Activated CD4-positive, alpha-beta T cell treated with anti-CD3 and anti-CD28 coated beads, Interleukin-2, Interleukin-6, amounts not matched to agents 100 ng/mL and 50 ng/mL, durations not matched to agents 16 hours and 8 hours (primary cell): ENCODE data around the gene PHOSPHO1.

Source experiments
- DNase-seq: peaks from one replicate; pipeline ENCODE4 v3.0.0-alpha.2; 2020

The PHOSPHO1 gene

DNA sequence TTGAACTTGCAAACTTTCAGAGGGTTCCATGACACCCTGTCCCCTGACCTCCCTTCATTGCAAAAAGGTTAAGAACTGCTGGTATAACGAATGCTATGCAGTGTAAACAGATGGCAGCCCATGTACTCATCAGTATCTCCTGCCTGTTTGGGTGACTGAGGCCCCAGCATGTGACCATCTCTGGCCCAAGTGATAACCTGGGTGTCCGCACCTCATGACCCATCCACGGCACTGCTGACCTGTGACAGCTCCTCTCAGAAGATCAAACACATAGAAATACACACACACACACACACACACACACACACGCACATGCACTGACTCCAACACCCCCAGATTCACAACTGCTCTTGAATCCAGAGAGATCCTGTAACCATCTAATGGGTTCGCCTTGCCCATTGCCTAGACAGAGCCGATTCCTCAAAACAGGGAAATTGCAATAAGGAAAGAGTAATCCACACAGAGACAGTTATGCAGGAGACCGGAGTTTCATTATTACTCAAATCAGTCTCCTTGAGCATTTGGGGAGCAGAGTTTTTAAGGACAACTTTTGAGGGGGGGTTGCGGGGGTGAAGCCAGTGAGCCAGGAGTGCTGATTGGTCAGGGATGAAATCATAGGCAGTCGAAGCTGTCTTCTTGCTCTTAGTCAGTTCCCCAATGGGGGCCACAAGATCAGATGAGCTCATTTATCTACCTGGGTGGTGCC, 11.3 kb upstream of the PHOSPHO1 start:
- DNase-seq = no peak

DNA sequence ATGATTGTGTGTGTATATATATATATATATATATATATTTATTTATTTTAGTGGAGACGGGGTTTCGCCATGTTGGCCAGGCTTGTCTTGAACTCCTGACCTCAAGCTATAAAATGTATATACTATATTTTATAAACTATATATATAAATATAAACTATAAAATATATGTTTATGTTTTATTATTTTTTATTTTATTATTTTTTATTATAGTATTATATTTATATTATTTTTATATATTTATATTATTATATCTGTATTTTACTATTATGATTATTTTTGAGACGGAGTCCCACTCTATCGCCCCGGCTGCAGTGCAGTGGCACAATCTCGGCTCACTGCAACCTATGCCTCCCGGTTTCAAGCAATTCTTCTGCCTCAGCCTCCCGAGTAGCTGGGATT, 10.5 kb upstream of the PHOSPHO1 start:
- DNase-seq = no peak

DNA sequence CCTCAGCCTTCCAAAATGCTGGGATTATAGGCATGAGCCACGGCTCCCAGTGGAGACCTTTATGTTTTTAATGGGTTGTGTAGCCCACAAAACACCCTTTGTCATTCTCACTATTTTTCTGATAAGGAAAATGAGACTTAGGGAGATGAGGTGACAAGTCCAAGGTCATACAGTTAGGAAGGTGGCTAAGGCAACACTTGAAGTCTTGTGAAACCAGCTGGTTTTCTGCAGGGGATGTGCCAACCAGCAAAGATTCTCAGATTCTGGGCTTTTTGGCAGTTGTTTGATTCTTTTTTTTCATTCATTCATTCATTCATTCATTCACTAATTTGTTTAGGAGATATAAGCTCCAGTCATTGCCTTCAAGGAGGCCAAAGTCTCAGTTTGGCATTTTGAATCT, 10.0 kb upstream of the PHOSPHO1 start:
- no peak for DNase-seq

DNA sequence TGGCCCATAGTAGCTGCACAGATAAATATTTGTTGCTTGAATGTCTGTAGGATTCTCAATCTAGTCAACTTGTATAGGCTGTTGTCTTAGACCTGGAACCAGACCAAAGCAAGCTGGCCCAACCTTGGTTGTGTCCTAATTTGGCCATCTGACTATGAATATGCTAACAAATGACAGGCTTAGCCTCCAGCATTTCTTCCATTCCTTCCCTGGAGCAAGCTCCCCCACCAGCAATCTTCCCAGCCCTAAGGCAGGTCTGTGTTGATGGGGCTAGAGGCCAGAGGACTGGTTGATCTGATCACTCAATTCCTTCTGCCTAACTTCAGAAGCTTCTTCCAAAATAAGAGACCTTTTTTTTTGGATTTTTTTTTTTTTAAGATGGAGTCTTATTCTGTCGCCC, 9.4 kb upstream of the PHOSPHO1 start:
- DNase-seq = no peak

DNA sequence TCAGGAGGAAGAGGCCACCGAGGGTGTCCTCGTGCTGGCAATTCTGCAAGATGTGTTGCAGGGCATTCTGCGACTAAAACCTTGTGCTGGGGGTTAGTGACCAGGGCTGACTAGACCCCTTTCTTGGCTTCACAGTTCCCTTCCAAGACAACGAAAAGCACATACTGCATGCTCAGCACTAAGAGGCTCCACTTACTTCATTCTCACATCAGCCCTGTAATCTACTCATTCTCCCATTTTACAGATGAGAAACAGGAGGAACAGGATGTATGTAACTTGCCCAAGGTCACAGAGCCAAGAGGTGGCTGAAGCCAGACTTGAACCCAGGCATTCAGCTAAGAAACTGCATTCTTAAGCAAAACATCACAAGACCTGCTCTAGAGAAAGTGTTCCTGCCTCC, 5.3 kb upstream of the PHOSPHO1 start:
- DNase-seq = no peak

DNA sequence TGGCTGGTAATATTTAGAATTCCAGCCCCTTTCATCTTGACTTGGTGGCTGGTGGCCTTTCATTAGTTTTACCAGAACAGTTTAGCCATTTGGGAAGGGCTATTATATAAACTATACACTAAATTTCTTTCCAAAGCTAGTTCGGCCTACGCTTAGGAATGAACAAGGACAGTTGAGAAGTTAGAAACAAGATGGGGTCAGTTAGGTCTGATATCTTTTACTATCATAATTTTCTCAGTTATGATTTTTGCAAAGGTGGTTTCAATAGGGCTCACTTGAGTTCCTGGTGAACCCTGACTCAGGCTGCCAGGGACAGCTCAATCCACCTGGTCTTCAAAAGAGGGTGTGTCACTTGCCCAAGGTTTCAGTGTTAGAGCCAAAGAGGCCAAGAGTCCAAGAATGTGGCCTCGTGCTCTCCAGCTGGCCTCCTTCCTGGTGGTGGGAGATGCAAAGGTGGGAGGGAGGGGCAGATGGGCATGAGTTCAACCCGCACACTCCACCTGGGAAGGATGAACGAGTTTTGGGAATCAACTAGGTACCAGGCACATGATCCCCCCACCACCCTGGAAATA, 4.0 kb upstream of the PHOSPHO1 start:
- DNase-seq = no peak

DNA sequence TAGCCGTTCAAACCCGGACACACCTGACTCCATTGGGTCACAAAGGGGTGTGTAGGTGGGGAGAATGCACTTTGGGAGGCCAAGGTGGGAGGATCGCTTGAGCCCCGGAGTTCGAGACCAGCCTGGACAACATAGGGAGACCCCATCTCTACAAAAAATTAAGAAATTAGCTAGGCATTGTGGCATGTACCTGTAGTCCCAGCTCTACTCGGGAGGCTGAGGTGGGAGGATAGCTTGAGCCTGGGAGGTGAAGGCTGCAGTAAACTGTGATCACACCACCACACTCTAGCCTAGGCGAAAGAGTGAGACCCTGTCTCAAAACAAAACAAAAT, 942 bp upstream of the PHOSPHO1 start:
- DNase-seq = no peak

DNA sequence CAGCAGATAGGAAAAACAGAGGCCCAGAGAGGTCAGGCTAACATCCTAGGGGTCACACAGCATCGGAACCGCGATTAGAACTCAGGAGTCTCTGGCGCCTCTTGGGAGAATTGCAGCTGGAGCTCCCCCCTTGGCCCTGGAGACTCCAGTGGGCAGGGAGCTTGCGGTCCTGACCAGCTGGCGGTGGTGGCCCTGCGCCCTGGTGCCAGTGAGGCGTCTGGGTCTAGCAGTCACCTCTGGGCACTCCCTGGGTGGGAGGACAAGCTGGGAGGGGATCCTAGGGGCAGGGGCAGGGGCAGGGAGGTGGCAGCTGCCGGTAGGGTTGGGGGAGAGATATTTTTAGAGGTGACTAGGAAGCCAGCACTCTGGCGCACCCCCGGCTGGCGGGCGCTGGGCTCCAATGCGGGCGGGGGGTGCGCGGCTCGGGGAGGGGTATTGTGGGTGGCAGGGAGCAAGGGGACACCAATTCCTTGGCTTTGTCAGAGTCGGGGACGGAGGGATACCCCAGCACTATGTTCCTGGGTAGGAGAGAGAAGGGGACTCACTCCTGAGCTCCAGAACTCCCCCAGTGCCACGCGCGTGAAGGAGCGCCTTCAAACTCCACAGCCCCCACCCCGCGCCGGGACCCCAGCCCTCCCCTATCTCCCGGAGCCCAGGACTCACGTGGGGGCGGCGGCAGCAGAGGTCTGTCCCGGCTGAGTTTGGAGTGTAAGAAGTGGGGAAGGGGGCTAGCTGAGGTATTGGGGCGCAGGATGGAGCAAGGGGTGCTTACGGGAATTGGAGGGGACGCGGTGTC, 584 bp downstream of the PHOSPHO1 start:
- DNase-seq = no peak

DNA sequence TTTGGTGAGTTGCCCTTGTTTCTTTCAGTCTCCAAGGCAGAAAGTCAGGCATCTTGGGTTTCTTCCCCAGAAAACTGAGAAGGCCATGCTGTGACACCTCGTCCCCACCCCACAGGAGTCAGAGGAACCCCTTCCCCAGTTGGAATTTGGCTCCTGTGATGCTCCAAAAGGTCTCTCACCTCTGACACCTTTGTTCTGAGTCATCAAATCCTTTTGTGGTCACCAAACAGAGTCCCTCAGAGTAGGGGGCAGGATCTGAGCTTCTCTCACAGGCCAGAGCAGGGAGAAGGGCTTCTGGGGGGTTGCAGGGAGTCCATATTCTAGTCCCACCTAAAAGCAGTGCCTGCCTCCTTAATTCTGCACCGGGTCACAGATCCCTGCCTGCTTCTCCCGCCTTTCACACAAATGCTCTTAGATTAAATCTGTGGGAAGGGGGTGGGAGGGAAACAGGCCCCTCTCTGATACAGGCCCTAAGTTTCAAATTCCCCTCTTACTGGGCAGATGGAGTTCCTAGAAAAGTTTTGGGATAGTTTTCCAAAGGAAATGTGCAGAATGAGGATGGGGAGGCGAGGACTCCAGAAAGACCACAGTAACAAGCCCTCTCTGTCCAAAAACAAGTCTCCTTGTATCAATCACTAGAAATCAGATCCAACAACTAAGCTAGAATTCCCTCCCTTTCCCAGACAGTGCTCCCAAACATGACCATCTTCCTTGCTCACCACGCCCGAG, 1.3 kb downstream of the PHOSPHO1 start:
- no peak for DNase-seq

DNA sequence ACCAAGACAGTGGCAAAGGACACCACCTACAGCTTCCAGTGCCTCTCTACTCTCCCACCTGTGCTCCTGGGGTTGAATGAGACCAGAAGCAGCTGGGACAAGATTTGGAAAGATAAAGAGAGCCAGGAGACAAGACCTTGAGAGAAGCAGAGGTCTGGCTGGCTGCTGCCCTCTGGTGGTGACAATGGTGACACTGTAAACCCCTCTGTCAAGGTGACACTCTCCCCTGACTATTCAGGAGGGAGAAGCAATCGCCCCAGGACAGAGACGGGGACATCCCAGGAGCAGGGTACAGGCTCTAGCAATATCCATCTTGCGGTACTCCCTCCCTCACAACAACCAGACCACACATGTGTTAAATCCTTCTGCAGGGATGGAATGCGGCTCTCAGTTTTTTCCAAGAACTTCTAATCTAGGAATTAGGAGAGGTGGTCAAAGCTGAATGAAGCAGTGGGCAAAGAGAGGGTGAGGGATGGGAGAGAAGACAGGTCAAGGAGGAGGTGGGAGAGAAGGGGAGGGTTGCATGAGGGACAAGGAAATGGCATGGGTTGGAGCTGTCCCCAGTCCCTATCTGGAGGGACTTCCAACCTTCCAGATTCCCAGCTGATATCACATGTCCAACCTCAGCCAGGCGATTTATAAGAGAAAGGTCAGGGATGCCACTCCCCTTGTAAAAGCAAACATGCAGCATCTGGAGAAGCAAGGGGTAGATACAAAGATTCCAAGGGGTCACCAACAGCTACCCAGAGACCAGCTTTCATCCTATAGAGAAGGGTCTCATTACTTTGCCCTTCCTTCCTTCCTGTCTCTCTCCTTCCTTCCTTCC, 2.9 kb downstream of the PHOSPHO1 start:
- peak; percentile 81 for DNase-seq

DNA sequence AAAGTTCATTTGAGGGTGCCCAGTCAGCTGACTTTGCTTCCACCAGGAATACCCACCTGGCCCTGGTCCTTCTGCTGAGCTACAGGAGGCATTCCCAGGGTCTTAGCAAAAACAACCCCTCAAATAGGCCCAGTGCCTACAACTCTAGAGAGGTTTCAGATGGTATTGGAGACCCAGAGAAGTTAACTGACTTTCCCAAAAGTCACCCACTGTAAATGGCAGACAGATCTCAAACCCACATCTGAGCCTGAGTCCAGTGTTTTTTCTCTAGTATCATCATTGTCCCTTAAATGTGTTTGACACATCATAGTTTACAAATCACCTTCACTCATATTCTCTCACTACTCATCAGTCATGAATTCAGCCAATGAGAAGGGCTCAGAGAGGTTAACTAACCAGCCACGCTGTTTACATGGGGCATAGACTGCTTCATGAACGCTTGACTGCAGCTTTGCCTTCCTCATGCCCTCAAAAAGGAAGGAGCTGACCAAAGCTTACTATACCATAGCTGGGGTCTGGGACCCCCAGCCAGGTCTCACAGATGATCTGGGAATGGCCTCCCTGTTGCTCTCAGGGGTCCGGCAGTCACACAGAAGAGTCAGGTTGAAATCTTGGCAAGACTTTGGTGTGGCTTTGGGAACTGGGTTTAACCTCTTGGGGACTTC, 3.7 kb downstream of the PHOSPHO1 start:
- DNase-seq = no peak

DNA sequence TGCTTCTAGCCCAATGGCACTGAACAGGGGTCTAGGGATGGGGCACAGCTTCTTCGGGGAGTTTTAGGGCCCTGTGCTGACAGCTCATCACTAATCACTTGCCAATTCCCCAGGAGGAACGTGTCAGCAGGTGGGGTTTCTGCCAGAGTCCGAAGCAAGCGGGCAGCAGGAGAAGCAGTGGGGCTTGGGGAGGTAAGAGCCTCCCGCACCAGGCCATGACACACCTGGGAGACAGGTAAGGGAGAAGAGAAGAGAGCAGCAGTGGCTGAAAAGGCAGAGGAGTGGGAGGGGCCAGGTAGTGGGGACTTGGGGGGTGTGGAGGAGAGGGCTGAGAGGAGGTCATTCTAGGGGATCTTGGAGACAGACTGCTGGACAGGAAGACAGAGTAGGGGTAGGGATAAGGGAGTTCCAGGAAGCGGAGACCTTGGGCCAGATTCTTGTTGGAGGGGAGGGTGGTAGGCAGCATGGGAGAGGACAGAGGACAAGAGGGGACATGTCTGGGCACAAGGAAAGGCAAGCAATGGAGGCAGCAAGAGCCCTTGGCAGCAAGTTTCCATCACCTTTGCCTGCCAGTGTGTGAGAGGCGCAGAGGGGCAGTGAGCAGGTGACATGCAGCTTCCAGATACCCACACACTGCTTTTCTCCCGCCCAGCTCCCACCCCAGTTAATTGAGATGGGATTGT, 4.9 kb downstream of the PHOSPHO1 start:
- DNase-seq = no peak

DNA sequence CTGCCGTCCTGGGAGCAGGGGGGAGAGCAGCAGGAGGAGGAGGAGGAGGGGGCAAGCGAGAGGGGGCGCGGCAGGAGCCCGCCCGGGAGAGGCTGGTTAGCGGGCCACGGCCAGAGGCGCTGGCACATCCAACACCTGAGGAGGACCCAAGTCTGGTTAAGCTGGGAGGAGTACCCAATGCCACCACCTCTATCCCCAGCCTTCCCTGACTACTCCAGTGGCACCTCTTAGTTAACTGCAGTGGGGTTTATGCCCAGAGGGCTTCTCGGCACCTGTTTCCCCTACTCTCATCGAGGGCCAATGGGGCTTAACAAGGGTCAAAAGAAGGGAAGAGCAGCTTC, 5.6 kb downstream of the PHOSPHO1 start:
- DNase-seq = no peak

DNA sequence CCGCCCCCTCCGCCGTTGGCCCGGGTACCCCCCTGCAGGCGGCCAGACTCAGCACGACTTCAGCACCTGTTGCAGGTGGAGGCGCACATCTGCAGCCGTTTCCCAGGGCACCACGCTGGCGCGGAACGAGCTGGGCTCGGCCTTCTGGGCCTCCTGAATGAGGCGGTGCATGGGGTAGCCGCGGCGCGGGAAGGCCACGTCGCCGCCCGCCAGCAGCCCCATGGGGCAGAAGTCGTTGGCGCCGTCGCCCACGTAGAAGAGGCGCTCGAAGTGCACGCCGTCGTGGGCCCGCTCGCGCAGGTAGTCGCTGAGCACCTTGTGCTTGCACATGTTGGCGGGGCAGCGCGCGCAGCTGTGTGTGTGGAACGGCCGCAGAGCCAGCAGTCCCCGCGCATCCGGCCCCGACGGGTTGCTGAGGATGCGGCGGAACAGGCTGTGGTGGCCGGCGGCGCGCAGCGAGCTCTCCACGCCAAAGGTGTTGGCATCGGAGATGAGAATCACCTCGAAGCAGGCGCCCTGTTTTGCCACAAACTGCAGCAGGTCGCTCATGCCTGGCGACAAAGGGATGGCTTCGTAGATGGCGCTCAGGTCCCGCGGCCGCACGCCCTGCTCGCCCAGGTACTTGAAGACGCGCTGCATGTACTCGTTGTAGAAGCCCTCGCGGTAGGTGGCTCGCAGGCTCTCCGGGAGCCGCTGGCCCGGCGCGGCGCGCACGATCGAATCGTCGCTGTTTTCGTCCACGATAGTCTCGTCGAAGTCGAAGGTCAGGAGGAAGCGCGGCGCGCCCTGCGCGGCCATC, 6.2 kb downstream of the PHOSPHO1 start:
- peak; percentile 61 for DNase-seq

DNA sequence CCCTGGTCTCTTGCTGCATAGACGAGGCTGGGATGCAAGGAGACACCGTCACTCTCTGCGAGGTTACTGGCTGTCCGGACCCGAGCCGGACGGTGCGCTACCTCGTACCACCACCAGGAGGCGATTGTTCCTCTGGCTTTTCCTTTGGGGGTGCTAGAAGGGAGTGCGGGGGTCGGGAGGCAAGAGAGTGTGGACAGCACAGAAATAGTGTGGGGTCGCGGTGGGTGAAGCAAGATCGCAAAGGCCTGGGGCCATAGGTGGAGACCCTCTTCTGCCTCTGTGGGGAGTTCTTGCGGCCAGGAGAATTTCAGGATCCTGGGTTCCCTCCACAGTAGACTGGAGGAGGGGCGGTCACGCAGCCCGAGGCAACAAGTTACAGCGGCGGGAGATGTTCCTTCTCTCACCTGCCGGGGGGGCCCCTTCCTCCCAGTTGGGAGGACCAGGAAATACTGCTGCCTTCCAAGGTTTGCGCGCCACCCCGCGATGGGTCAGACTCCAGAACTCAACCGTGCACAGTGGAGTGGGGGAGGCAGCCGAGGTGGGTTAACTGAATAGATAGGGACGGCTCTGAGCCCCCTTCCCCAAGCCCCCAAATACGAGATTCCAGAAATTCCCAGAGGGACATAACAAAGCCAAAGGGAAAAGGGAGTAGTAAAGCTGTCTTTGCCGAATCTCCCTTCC, 6.9 kb downstream of the PHOSPHO1 start:
- DNase-seq = peak; percentile 77

DNA sequence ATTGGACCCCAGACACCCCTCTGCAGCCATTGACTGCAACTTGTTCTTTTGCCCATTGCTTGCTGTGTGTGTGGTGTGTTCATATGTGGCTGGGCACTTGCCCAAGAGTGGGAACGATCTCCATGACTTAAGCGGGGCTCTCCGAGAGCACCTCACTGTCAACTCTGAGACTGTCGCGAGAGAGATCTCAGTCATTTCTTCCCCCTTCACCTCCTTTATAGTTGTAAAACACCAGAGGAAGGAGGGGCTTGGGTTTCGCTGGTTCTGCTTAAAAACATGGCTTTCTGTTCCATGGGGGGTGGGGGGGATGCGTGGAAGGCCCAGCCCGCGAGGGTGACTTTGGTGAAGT, 7.4 kb downstream of the PHOSPHO1 start:
- no peak for DNase-seq

DNA sequence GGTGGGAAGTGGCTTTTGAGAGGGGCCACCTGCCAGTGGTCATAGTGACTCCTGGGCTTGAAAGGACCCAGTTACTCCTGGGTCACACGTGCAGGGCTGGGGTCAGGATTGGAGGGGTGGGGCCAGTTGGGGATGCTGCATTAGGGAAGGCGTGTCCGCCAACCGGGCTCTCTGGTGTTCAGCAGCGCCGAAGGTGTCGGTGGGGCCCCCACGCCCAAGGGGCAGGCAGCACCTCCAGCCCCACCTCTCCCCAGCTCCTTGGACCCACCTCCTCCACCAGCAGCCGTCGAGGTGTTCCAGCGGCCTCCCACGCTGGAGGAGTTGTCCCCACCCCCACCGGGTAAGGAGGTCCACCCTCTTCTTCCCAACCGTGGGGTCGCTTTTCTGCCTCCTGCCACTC, 10.6 kb downstream of the PHOSPHO1 start:
- DNase-seq = no peak

DNA sequence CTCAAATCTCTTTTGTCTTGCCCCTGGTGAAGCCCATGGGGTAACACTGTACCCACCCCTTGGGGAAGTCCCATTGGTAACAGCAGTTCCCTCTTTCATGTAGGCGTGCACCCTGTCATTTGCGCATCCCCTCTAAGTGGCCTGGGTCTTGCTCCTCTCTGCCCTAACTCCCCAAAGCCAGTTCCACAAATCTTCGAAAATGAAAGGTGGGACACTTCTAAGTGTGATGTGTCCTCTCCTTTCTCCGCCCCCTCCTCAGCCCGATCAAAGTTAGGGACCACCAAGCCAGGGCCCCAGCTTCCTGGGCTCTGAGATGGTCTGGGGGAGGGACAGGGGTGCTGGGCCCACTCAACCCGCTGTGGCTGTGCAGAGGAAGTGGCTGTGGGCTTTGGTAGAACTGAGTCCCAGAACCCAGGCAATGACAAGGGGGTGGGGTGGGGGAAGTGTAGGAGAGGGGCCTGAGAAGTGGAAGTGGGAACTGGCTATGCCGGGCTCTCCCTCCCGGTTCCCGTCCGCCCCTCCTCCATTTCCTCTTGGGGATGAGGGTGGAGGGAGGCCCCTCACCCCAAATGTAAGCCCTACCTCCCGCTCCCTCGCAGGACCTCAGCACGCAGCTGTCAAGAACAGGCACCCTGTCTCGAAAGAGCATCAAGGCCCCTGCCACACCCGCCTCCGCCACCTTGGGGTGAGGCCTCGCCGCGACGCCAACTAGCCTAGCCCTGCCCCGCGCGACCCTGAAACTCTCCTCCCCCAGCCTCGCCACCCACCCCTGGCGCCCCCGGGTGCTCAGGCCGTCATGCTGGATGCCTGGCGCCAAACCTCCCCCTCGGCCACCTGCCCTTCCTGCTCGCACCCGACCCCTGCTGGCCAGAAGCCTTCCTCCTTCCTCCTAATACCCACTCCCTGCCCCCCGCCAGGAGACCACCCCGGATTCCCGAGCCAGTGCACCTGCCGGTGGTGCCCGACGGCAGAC, 11.4 kb downstream of the PHOSPHO1 start:
- peak; percentile 55 for DNase-seq
